ENCODE results near the gene PLEKHH1.

The PLEKHH1 gene

GRCh38 chr14:67569651-67570290 lies 36.7 kb downstream of the PLEKHH1 start:
- no peak for DNase-seq

- no peak for DNase-seq
These were observed 37.4 kb downstream of the PLEKHH1 start for GRCh38 chr14:67570453-67570852.

- peak; percentile 80 for DNase-seq
These were observed 38.3 kb downstream of the PLEKHH1 start for GRCh38 chr14:67571275-67571990.

- no peak for DNase-seq
These were observed 38.9 kb downstream of the PLEKHH1 start for GRCh38 chr14:67571991-67572323.

- no peak for DNase-seq
These were observed 39.5 kb downstream of the PLEKHH1 start for GRCh38 chr14:67572608-67573007.

GRCh38 chr14:67573228-67574010 lies 40.3 kb downstream of the PLEKHH1 start:
- DNase-seq, result no peak

- no peak for DNase-seq
These were observed 41.1 kb downstream of the PLEKHH1 start for GRCh38 chr14:67574156-67574555.

- DNase-seq, result no peak
These were observed 41.7 kb downstream of the PLEKHH1 start for GRCh38 chr14:67574806-67575205.

- DNase-seq, result no peak
These were observed 42.6 kb downstream of the PLEKHH1 start for GRCh38 chr14:67575684-67576083.

GRCh38 chr14:67576216-67576955 lies 43.3 kb downstream of the PLEKHH1 start:
- DNase-seq, result no peak

- DNase-seq, result no peak
These were observed 44.2 kb downstream of the PLEKHH1 start for GRCh38 chr14:67577181-67577808.

GRCh38 chr14:67577909-67578749 lies 45.0 kb downstream of the PLEKHH1 start:
- DNase-seq, result no peak

GRCh38 chr14:67579040-67579439 lies 46.0 kb downstream of the PLEKHH1 start:
- DNase-seq, result no peak

- DNase-seq, result no peak
These were observed 46.5 kb downstream of the PLEKHH1 start for GRCh38 chr14:67579636-67580035.

GRCh38 chr14:67580336-67581171 lies 47.5 kb downstream of the PLEKHH1 start:
- no peak for DNase-seq

GRCh38 chr14:67581643-67582042 lies 48.6 kb downstream of the PLEKHH1 start:
- no peak for DNase-seq

GRCh38 chr14:67582061-67582460 lies 49.0 kb downstream of the PLEKHH1 start:
- no peak for DNase-seq

- DNase-seq, result peak; percentile 33
These were observed 50.9 kb downstream of the PLEKHH1 start for GRCh38 chr14:67583711-67584644.

GRCh38 chr14:67584978-67585377 lies 51.9 kb downstream of the PLEKHH1 start:
- no peak for DNase-seq

GRCh38 chr14:67586369-67586768 lies 53.3 kb downstream of the PLEKHH1 start:
- no peak for DNase-seq

All from stimulated activated CD8-positive, alpha-beta memory T cell treated with anti-CD3 and anti-CD28 coated beads, Interleukin-4, amount 100 ng/mL, for 48 hours (primary cell).